A549 (cell line): Measurements from ENCODE around the gene CCDC74A. TPM values are rescaled to one million over a fixed set of nuclear protein-coding genes. Genes with fewer than 3 reads are reported as not detected.

Experiments used
- ATAC-seq, 2 experiments: fragments of 200-7000 bp in 1 of 2; fragments of >200 bp in 1 of 2; cut with Nextera tagmentation in 1 of 2; cut with Tn5 transposase in 1 of 2; 3 replicates each; pipeline versions ENCODE4 v1.8.0 to v1.9.1; 2018 to 2020; ENCODE audit warnings: mild to moderate bottlenecking in 1 of 2, moderate library complexity in 1 of 2
- CTCF ChIA-PET: fragments of 300-600 bp; sonication (Branson Sonifier 250); formaldehyde crosslinking; extraction: SDS; loops from one replicate; lab custom pipeline; 2021; ENCODE audit warnings: antibody characterized with exemption, inconsistent platforms; lab: Yijun Ruan, JAX
- POLR2A ChIA-PET: fragments of 350-600 bp; formaldehyde crosslinking; extraction: SDS; loops from one replicate; lab custom pipeline; 2021; ENCODE audit warnings: antibody characterized with exemption, inconsistent platforms; lab: Yijun Ruan, JAX
- DNase-seq, 2 experiments: peaks; one replicate each; pipeline versions ENCODE4 v3.0.0 to v3.0.0-alpha.2; 2011 to 2016; ENCODE audit warnings: low read depth in 1 of 2, low spot score in 1 of 2
- FAIRE-seq: peaks from 2 replicates; lab custom pipeline; 2011; peaks lifted over from hg19 to GRCh38; lab: Jason Lieb, UNC
- H3K27ac ChIP-seq, 2 experiments: fragments of >200 bp; sonication (Bioruptor Twin); formaldehyde crosslinking; 3 replicates each; pipeline ENCODE4 v1.5.1; 2016 to 2017
- H3K4me1 ChIP-seq: fragments of >200 bp; sonication (Bioruptor Twin); formaldehyde crosslinking; 3 replicates; pipeline ENCODE4 v1.6.1; 2016
- H3K4me2 ChIP-seq: fragments of >200 bp; sonication (Bioruptor Twin); formaldehyde crosslinking; 3 replicates; pipeline ENCODE4 v1.6.1; 2016
- H3K4me3 ChIP-seq: fragments of >200 bp; sonication (Bioruptor Twin); formaldehyde crosslinking; 3 replicates; pipeline ENCODE4 v1.5.1; 2016
- H3K9me3 ChIP-seq: fragments of >200 bp; sonication (Bioruptor Twin); formaldehyde crosslinking; 3 replicates; pipeline ENCODE4 v1.6.1; 2016
- BCL3 ChIP-seq: fragments of >200 bp; sonication (Bioruptor Twin); formaldehyde crosslinking; IDR thresholded peaks from 3 replicates; pipeline ENCODE4 v1.6.1; 2016
- CBX2 ChIP-seq: fragments of 200-600 bp; sonication (generic); IDR thresholded peaks from 2 replicates; pipeline ENCODE4 v1.6.1; 2016; ENCODE audit warnings: low read depth, mild to moderate bottlenecking, borderline replicate concordance
- CHD2 ChIP-seq: fragments of 150-350 bp; IDR thresholded peaks from 2 replicates; pipeline ENCODE4 v1.6.1; 2014; ENCODE audit warnings: low read length; ENCODE audit not compliant: partially characterized antibody
- EHF ChIP-seq: fragments of 250-450 bp; sonication (Bioruptor Pico); IDR thresholded peaks from 2 replicates; pipeline ENCODE4 v1.5.0; 2020; ENCODE audit warnings: mild to moderate bottlenecking
- ELK1 ChIP-seq: fragments of 150-350 bp; IDR thresholded peaks from 2 replicates; pipeline ENCODE4 v1.6.1; 2014; ENCODE audit warnings: low read depth, mild to moderate bottlenecking, low read length
- EP300 ChIP-seq, 2 experiments: fragments of >200 bp; sonication (Bioruptor Twin); formaldehyde crosslinking; IDR thresholded peaks; 2 replicates in 1 of 2; 3 replicates in 1 of 2; pipeline ENCODE4 v1.6.1; 2016 to 2017
- FOSL2 ChIP-seq, 2 experiments: fragments of 450-650 bp in 1 of 2; fragments of >200 bp in 1 of 2; sonication (Bioruptor Twin) in 1 of 2; formaldehyde crosslinking; IDR thresholded peaks; 2 replicates each; pipeline versions ENCODE4 v1.5.0 to v1.6.1; 2016 to 2020; ENCODE audit warnings: mild to moderate bottlenecking in 1 of 2, moderate library complexity in 1 of 2
- HES2 ChIP-seq: fragments of >200 bp; sonication (Bioruptor Twin); formaldehyde crosslinking; IDR thresholded peaks from 2 replicates; pipeline ENCODE4 v1.6.1; 2016
- HEYL ChIP-seq: fragments of 250-450 bp; sonication (Bioruptor Pico); IDR thresholded peaks from 2 replicates; pipeline ENCODE4 v1.8.0; 2021; ENCODE audit warnings: mild to moderate bottlenecking, moderate library complexity
- HMGXB4 ChIP-seq: fragments of 250-450 bp; sonication (Bioruptor Pico); IDR thresholded peaks from 2 replicates; pipeline ENCODE4 v1.5.0; 2021; ENCODE audit warnings: mild to moderate bottlenecking, moderate library complexity, borderline replicate concordance
- HOXB5 ChIP-seq: fragments of 250-450 bp; sonication (Bioruptor Pico); IDR thresholded peaks from 2 replicates; pipeline ENCODE4 v1.5.0; 2020; ENCODE audit warnings: mild to moderate bottlenecking, moderate library complexity
- JUN ChIP-seq, 2 experiments: fragments of >200 bp; sonication (Bioruptor Twin); formaldehyde crosslinking; IDR thresholded peaks; 2 replicates in 1 of 2; 3 replicates in 1 of 2; pipeline ENCODE4 v1.6.1; 2016 to 2017
- JUNB ChIP-seq: fragments of >200 bp; sonication (Bioruptor Twin); formaldehyde crosslinking; IDR thresholded peaks from 2 replicates; pipeline ENCODE4 v1.6.1; 2016
- POLR2AphosphoS2 ChIP-seq: conservative IDR thresholded peaks from 2 replicates; pipeline ENCODE4 v1.6.1; 2012; ENCODE audit warnings: low read length, improper control_type of control experiment, inconsistent platforms
- RNF2 ChIP-seq: fragments of 200-600 bp; sonication (generic); IDR thresholded peaks from 2 replicates; pipeline ENCODE4 v1.6.1; 2016; ENCODE audit warnings: low read depth, mild to moderate bottlenecking, antibody characterized with exemption, moderate library complexity, borderline replicate concordance
- SMC3 ChIP-seq: fragments of >200 bp; sonication (Bioruptor Twin); formaldehyde crosslinking; IDR thresholded peaks from 3 replicates; pipeline ENCODE4 v1.6.1; 2018; ENCODE audit warnings: inconsistent platforms
- USF2 ChIP-seq: fragments of 450-650 bp; IDR thresholded peaks from 2 replicates; pipeline ENCODE4 v1.6.1; 2014; ENCODE audit warnings: antibody characterized with exemption
- ZFP36 ChIP-seq: fragments of 450-650 bp; IDR thresholded peaks from 2 replicates; pipeline ENCODE4 v1.6.1; 2014; ENCODE audit warnings: borderline replicate concordance; ENCODE audit not compliant: partially characterized antibody
- WGBS: methylation state at CpG from one replicate; pipeline ENCODE4 v1.1.6; 2017; ENCODE audit errors: missing lambda C conversion rate; 5-methylcytosine and 5-hydroxymethylcytosine counted together
- polyA plus RNA-seq, 4 experiments: library from polyadenylated mRNA; depleted of rRNA in 3 of 4; stranded (reverse); fragments of >200 nt; fragmentation: RNase III in 1 of 4; extraction: RNeasy Plus Mini Kit Qiagen cat#74134 plus additional on column Dnase treatment in 1 of 4; gene quantifications; 2 replicates in 3 of 4; 3 replicates in 1 of 4; pipeline ENCODE4 v1.2.3, GENCODE V29; 2011 to 2017

CCDC74A gene
- polyA plus RNA-seq, 2 of the 4 experiments (the other 2 are of a cell fraction), result 9.9 to 11.7 TPM

GRCh38 chr2:131580187-131580586 is 52.5 kb downstream of the CCDC74A start:
- H3K4me2 ChIP-seq, result no peak overlapping the region
- ATAC-seq, result no peak; a peak in 1 of 6 replicates
- H3K4me3 ChIP-seq, result no peak overlapping the region

More at GRCh38 chr2:131580187-131580586, 52.5 kb downstream of the CCDC74A start:
- WGBS, result 21% methylated on average over 7 of the region's 7 CpGs
- H3K9me3 ChIP-seq, result no peaks in the 10 kb centered on the region
- no peak overlapping the region for H3K27ac ChIP-seq
- TF ChIP-seq ZFP36 (no peak), JUN (IDR thresholded peaks at IDR 0.05) (no peak), SMC3 (no peak), HOXB5 (no peak), ELK1 (no peak), USF2 (no peak), BCL3 (no peak), EP300 (IDR thresholded peaks at IDR 0.05) (no peak), HEYL (CRISPR knock-in tag) (no peak), CBX2 (no peak), JUNB (no peak), CHD2 (no peak), EHF (CRISPR knock-in tag) (no peak), FOSL2 (IDR thresholded peaks at IDR 0.05) (no peak), FOSL2 (CRISPR knock-in tag; IDR thresholded peaks at IDR 0.05) (no peak), RNF2 (no peak), HMGXB4 (CRISPR knock-in tag) (no peak), HES2 (no peak), POLR2AphosphoS2 (no peak)
- FAIRE-seq (no peak), DNase-seq (peak in 1 of 2 experiments; percentile 4)
- no peaks in the 10 kb centered on the region for H3K4me1 ChIP-seq
- ChIA-PET POLR2A (no interaction called here), CTCF (no interaction called here)

Other genes starting within 250 kb of the CCDC74A start
- gene RAB6D, start 163.7 kb upstream of the CCDC74A start, polyA plus RNA-seq (2011; rRNA removed), result 0.05 and 0.07 TPM in 2 replicates
- gene RAB6D, start 163.7 kb upstream of the CCDC74A start, polyA plus RNA-seq (2017; fragmentation: RNase III; extraction: RNeasy Plus Mini Kit Qiagen cat#74134 plus additional on column Dnase treatment), result 0.04 to 0.07 TPM (median 0.07 TPM) in 3 replicates
- not detected in 2 replicates for gene TUBA3D, start 51.8 kb upstream of the CCDC74A start, polyA plus RNA-seq (2011; rRNA removed)
- gene TUBA3D, start 51.8 kb upstream of the CCDC74A start, polyA plus RNA-seq (2017; fragmentation: RNase III; extraction: RNeasy Plus Mini Kit Qiagen cat#74134 plus additional on column Dnase treatment), result not detected in 3 replicates
- 58.1 and 69.2 TPM in 2 replicates for gene MZT2A, start 35.5 kb upstream of the CCDC74A start, polyA plus RNA-seq (2011; rRNA removed)
- 118 to 129 TPM (median 119 TPM) in 3 replicates for gene MZT2A, start 35.5 kb upstream of the CCDC74A start, polyA plus RNA-seq (2017; fragmentation: RNase III; extraction: RNeasy Plus Mini Kit Qiagen cat#74134 plus additional on column Dnase treatment)